Mesenchymal stem cell (in vitro differentiated cells and primary cell): Measurements from ENCODE around the gene VPS8.

Experiments
- DNase-seq: peaks from one replicate; pipeline ENCODE4 v3.0.0-alpha.2; 2013
- H2AFZ ChIP-seq: one replicate; pipeline ENCODE4 v1.6.1; 2013; ENCODE audit warnings: low read depth, mild to moderate bottlenecking, control low read depth, inconsistent platforms, low read length, moderate library complexity
- H2AK5ac ChIP-seq: 2 replicates; pipeline ENCODE4 v1.6.1; 2013; ENCODE audit warnings: low read length, moderate library complexity, mild to moderate bottlenecking, inconsistent platforms; ENCODE audit not compliant: severe bottlenecking
- H2BK120ac ChIP-seq: one replicate; pipeline ENCODE4 v1.6.1; 2013; ENCODE audit warnings: low read depth, mild to moderate bottlenecking, inconsistent platforms, low read length, moderate library complexity
- H2BK12ac ChIP-seq, 2 experiments: one replicate each; pipeline ENCODE4 v1.6.1; 2013; ENCODE audit warnings: inconsistent platforms in 2 of 2, low read length in 2 of 2, mild to moderate bottlenecking in 2 of 2, moderate library complexity in 2 of 2, control low read depth in 1 of 2
- H2BK15ac ChIP-seq: one replicate; pipeline ENCODE4 v1.6.1; 2013; ENCODE audit warnings: mild to moderate bottlenecking, low read depth, inconsistent platforms; ENCODE audit not compliant: poor library complexity, severe bottlenecking
- H2BK5ac ChIP-seq: 2 replicates; pipeline ENCODE4 v1.6.1; 2013; ENCODE audit warnings: low read depth, mild to moderate bottlenecking, low read length, control low read depth, inconsistent platforms; ENCODE audit not compliant: poor library complexity, severe bottlenecking
- H3K14ac ChIP-seq, 2 experiments: one replicate each; pipeline ENCODE4 v1.6.1; 2013; ENCODE audit warnings: inconsistent platforms in 2 of 2, low read length in 2 of 2, control low read depth in 1 of 2, mild to moderate bottlenecking in 1 of 2, moderate library complexity in 1 of 2
- H3K18ac ChIP-seq, 2 experiments: one replicate each; pipeline ENCODE4 v1.6.1; 2013; ENCODE audit warnings: inconsistent platforms in 2 of 2, low read length in 2 of 2, control low read depth in 1 of 2, low read depth in 1 of 2, mild to moderate bottlenecking in 1 of 2
- H3K23ac ChIP-seq, 2 experiments: one replicate each; pipeline ENCODE4 v1.6.1; 2013; ENCODE audit warnings: inconsistent platforms in 2 of 2, low read length in 2 of 2, mild to moderate bottlenecking in 2 of 2, moderate library complexity in 2 of 2, control low read depth in 1 of 2
- H3K27ac ChIP-seq: 2 replicates; pipeline ENCODE4 v1.5.1; 2013; ENCODE audit warnings: mild to moderate bottlenecking, moderate library complexity, low read length, control low read depth, inconsistent platforms; ENCODE audit not compliant: poor library complexity, severe bottlenecking
- H3K27me3 ChIP-seq, 2 experiments: 2 replicates each; pipeline versions ENCODE4 v1.6.1 to v1.7.0; 2013; ENCODE audit warnings: low read length in 2 of 2, mild to moderate bottlenecking in 2 of 2, moderate library complexity in 2 of 2, control low read depth in 1 of 2, inconsistent platforms in 1 of 2; ENCODE audit not compliant: control insufficient read depth in 1 of 2, insufficient read depth in 1 of 2
- H3K36me3 ChIP-seq, 2 experiments: 2 replicates each; pipeline versions ENCODE4 v1.6.1 to v1.7.0; 2013; ENCODE audit warnings: low read length in 2 of 2, control low read depth in 1 of 2, inconsistent platforms in 1 of 2, low read depth in 1 of 2, mild to moderate bottlenecking in 1 of 2; ENCODE audit not compliant: insufficient read depth in 2 of 2, control insufficient read depth in 1 of 2
- H3K4ac ChIP-seq, 2 experiments: one replicate each; pipeline ENCODE4 v1.6.1; 2013; ENCODE audit warnings: inconsistent platforms in 2 of 2, low read length in 2 of 2, mild to moderate bottlenecking in 2 of 2, moderate library complexity in 2 of 2, control low read depth in 1 of 2, low read depth in 1 of 2
- H3K4me1 ChIP-seq: 2 replicates; pipeline ENCODE4 v1.6.1; 2013; ENCODE audit warnings: low read depth, low read length, control low read depth; ENCODE audit not compliant: control insufficient read depth, insufficient read depth
- H3K4me2 ChIP-seq: 2 replicates; pipeline ENCODE4 v1.6.1; 2013; ENCODE audit warnings: low read length, mild to moderate bottlenecking, inconsistent platforms; ENCODE audit not compliant: poor library complexity, severe bottlenecking
- H3K4me3 ChIP-seq, 2 experiments: 2 replicates each; pipeline versions ENCODE4 v1.5.1 to v1.7.0; 2013; ENCODE audit warnings: low read length in 2 of 2, mild to moderate bottlenecking in 2 of 2, control low read depth in 1 of 2, low read depth in 1 of 2; ENCODE audit not compliant: insufficient read depth in 1 of 2
- H3K79me1 ChIP-seq: replicated peaks from 2 replicates; pipeline ENCODE4 v1.6.1; 2013; ENCODE audit warnings: mild to moderate bottlenecking, control low read depth, low read length, inconsistent platforms; ENCODE audit not compliant: poor library complexity, severe bottlenecking
- H3K9ac ChIP-seq: 2 replicates; pipeline ENCODE4 v1.7.0; 2013; ENCODE audit warnings: mild to moderate bottlenecking, low read length, moderate library complexity
- H3K9me3 ChIP-seq: 2 replicates; pipeline ENCODE4 v1.7.0; 2013; ENCODE audit warnings: mild to moderate bottlenecking, low read length; ENCODE audit not compliant: control insufficient read depth
- H4K8ac ChIP-seq: one replicate; pipeline ENCODE4 v1.6.1; 2013; ENCODE audit warnings: inconsistent platforms, mild to moderate bottlenecking, low read length, moderate library complexity
- H4K91ac ChIP-seq: one replicate; pipeline ENCODE4 v1.6.1; 2013; ENCODE audit warnings: mild to moderate bottlenecking, low read length, inconsistent platforms
- WGBS: methylation state at CpG from one replicate; pipeline ENCODE4 v1.1.7; 2013; ENCODE audit warnings: mixed read lengths; 5-methylcytosine and 5-hydroxymethylcytosine counted together

The VPS8 gene

DNA sequence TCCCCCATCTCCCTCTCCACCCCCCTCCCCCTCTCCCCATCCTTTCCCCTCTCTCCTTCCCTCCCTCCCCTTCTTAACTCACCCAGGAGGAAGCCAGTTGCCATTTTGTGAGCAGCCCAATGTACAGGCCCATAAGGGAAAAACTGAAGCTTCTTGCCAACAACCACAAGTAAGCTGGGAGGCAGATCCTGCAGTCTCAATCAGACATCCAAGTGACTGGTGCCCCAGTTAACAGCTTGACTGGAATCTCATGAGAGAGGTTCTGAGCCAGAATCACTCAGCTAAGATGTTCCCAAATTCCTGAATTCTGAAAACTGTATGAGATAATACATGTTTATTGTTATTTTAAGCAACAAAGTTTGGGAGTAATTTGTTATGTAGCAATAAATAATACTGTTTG, 250.2 kb downstream of the VPS8 start:
- no peak overlapping the region for H4K8ac ChIP-seq
- H3K4me3 ChIP-seq: no peak overlapping the region
- H3K36me3 ChIP-seq: no peaks in the 10 kb centered on the region
- H2BK5ac ChIP-seq: no peak overlapping the region
- H2BK12ac ChIP-seq: no peak overlapping the region
- H3K4me2 ChIP-seq: no peak overlapping the region
- H3K18ac ChIP-seq: no peak overlapping the region
- DNase-seq: no peak
- H3K27ac ChIP-seq: no peak overlapping the region
- no peak overlapping the region for H4K91ac ChIP-seq
- no peak overlapping the region for H2BK15ac ChIP-seq
- H2AK5ac ChIP-seq: no peak overlapping the region
- H2AFZ ChIP-seq: no peak overlapping the region
- H3K4ac ChIP-seq: no peak overlapping the region
- H3K79me1 ChIP-seq: no peaks in the 10 kb centered on the region
- H3K23ac ChIP-seq: no peak overlapping the region
- no peak overlapping the region for H3K9ac ChIP-seq
- H3K14ac ChIP-seq: no peak overlapping the region
- no peak overlapping the region for H2BK120ac ChIP-seq
- peaks cover 10% of the 10 kb centered on the region for H3K9me3 ChIP-seq
- no peaks in the 10 kb centered on the region for H3K4me1 ChIP-seq
- no peaks in the 10 kb centered on the region for H3K27me3 ChIP-seq

DNA sequence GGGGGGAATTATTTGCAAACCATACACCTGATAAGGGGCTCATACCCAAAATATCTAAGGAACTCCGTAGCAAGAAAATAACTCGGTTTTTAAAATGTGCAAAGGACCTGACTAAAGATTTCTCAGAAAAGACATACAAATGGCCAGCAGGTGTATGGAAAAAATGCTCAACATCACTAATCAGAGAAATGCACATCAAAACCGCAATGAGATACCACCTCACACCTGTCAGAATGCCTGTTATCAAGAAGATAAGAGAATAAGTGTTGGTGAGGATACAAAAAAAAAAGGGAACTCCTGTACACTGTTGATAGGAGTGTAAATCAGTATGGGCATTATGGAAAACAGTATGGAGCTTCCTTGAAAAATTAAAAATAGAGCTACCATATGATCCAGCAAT, 251.5 kb downstream of the VPS8 start:
- Histone ChIP-seq H3K9me3 (no peaks in the 10 kb centered on the region), H2AFZ (no peak overlapping the region), H3K23ac (no peak overlapping the region), H3K4me2 (no peak overlapping the region), H2BK120ac (no peak overlapping the region), H4K91ac (no peak overlapping the region), H3K36me3 (no peaks in the 10 kb centered on the region), H2BK15ac (no peak overlapping the region), H3K4me3 (no peak overlapping the region), H3K4ac (no peak overlapping the region), H3K14ac (no peak overlapping the region), H3K4me1 (no peaks in the 10 kb centered on the region), H3K27me3 (no peaks in the 10 kb centered on the region), H2BK5ac (no peak overlapping the region), H2AK5ac (no peak overlapping the region), H4K8ac (no peak overlapping the region), H2BK12ac (no peak overlapping the region), H3K18ac (no peak overlapping the region), H3K27ac (no peak overlapping the region), H3K9ac (no peak overlapping the region), H3K79me1 (no peaks in the 10 kb centered on the region)
- DNase-seq: no peak
- 96% methylated on average over 2 of the region's 3 CpGs for WGBS

GRCh38 chr3:185065059-185065458, 253.1 kb downstream of the VPS8 start:
- Histone ChIP-seq H3K4me1 (peaks cover 3% of the 10 kb centered on the region), H3K4ac (no peak overlapping the region), H4K91ac (no peak overlapping the region), H3K9ac (no peak overlapping the region), H3K27ac (no peak overlapping the region), H2BK15ac (no peak overlapping the region), H3K14ac (no peak overlapping the region), H2BK5ac (no peak overlapping the region), H2BK12ac (no peak overlapping the region), H3K18ac (no peak overlapping the region), H3K36me3 (no peaks in the 10 kb centered on the region), H2BK120ac (no peak overlapping the region), H3K23ac (no peak overlapping the region), H3K9me3 (no peaks in the 10 kb centered on the region), H3K27me3 (no peaks in the 10 kb centered on the region), H3K4me2 (no peak overlapping the region), H3K79me1 (no peaks in the 10 kb centered on the region), H2AK5ac (no peak overlapping the region), H2AFZ (no peak overlapping the region), H3K4me3 (no peak overlapping the region), H4K8ac (no peak overlapping the region)
- no peak for DNase-seq
- WGBS: 98% methylated on average over 3 of the region's 3 CpGs

DNA sequence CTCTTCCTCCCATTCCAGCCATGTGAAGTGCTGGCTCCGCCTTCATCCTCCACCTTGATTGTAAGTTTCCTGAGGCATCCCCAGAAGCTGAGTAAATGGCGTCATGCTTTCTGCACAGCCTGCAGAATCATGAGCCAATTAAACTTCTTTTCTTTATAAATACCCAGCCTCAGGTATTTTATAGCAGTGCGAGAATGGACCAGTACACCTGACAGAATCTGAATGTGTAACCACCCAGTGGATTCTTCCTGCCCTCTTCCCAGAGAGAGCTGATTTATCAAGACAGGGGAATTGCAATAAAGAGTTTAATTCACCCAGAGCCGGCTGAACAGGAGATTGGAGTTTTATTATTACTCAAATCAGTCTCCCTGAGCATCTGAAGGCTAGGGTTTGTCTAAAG, 254.3 kb downstream of the VPS8 start:
- Histone ChIP-seq H2BK120ac (no peak overlapping the region), H3K9ac (no peak overlapping the region), H2BK15ac (no peak overlapping the region), H3K4me1 (peaks cover 10% of the 10 kb centered on the region), H3K4ac (no peak overlapping the region), H2BK12ac (no peak overlapping the region), H3K79me1 (no peaks in the 10 kb centered on the region), H3K9me3 (no peaks in the 10 kb centered on the region), H3K23ac (no peak overlapping the region), H4K8ac (no peak overlapping the region), H3K4me2 (no peak overlapping the region), H3K27ac (no peak overlapping the region), H3K36me3 (no peaks in the 10 kb centered on the region), H3K14ac (no peak overlapping the region), H3K18ac (no peak overlapping the region), H3K4me3 (no peak overlapping the region), H2AK5ac (no peak overlapping the region), H2AFZ (no peak overlapping the region), H3K27me3 (no peaks in the 10 kb centered on the region), H4K91ac (no peak overlapping the region), H2BK5ac (no peak overlapping the region)
- DNase-seq: no peak
- WGBS: 98% methylated on average over 4 of the region's 4 CpGs
